ENCODE data around the gene RNFT2. TPM values are rescaled to one million over a fixed set of nuclear protein-coding genes. Genes with fewer than 3 reads are reported as not detected.
A peak's percentile ranks its signal among the peaks of the same experiment; 100 is the strongest.
"Not testable (repeated sequence)": the region's sequence is repeated elsewhere in the genome, so short reads cannot be mapped to it uniquely, and the experiment has no call there.

RNFT2 gene
- total RNA-seq, 2 donors from 2014 or later, result 4.9 to 5.7 TPM

- H3K4me1 Mint-ChIP-seq, result peaks cover 29% of the 10 kb centered on the region
- peaks cover 10% of the 10 kb centered on the region for H3K36me3 Mint-ChIP-seq (ENCODE audit: low read depth)
Measured at GRCh38 chr12:116736962-116737773, 947 bp upstream of the RNFT2 start.

GRCh38 chr12:116739381-116739887 is 1.3 kb downstream of the RNFT2 start:
- no peaks in the 10 kb centered on the region for H3K27me3 Mint-ChIP-seq
- H3K4me1 Mint-ChIP-seq, result peaks cover 23% of the 10 kb centered on the region
- no peak overlapping the region for H3K27ac Mint-ChIP-seq
- ATAC-seq (no peak), DNase-seq (no peak)
- H3K9me3 ChIP-seq (ENCODE audit: control insufficient read depth, low read length, poor library complexity, severe bottlenecking), result no peaks in the 10 kb centered on the region
- no peak overlapping the region for H3K4me3 Mint-ChIP-seq
- peaks cover 8% of the 10 kb centered on the region for H3K36me3 Mint-ChIP-seq (ENCODE audit: low read depth)

More at GRCh38 chr12:116736962-116737773, 947 bp upstream of the RNFT2 start:
- no peaks in the 10 kb centered on the region for H3K9me3 ChIP-seq (ENCODE audit: control insufficient read depth, low read length, poor library complexity, severe bottlenecking)
- Mint-ChIP-seq H3K27me3 (no peaks in the 10 kb centered on the region), H3K27ac (peak overlapping the region; percentile 93), H3K4me3 (peak overlapping the region; percentile 96)
- DNase-seq (no peak), ATAC-seq (no peak)

- ATAC-seq; DNase-seq; H3K4me3 Mint-ChIP-seq; H3K4me1 Mint-ChIP-seq; H3K27me3 Mint-ChIP-seq; H3K27ac Mint-ChIP-seq; H3K9me3 ChIP-seq (ENCODE audit: control insufficient read depth, low read length, poor library complexity, severe bottlenecking); H3K36me3 Mint-ChIP-seq (ENCODE audit: low read depth): not testable (repeated sequence)
Measured at GRCh38 chr12:116742787-116743186, 4.7 kb downstream of the RNFT2 start.

GRCh38 chr12:116744766-116745165 is 6.7 kb downstream of the RNFT2 start:
- Mint-ChIP-seq H3K36me3 (ENCODE audit: low read depth) (no peaks in the 10 kb centered on the region), H3K4me3 (no peak overlapping the region), H3K4me1 (no peaks in the 10 kb centered on the region), H3K27ac (no peak overlapping the region), H3K27me3 (no peaks in the 10 kb centered on the region)
- DNase-seq (no peak), ATAC-seq (no peak)
- H3K9me3 ChIP-seq (ENCODE audit: control insufficient read depth, low read length, poor library complexity, severe bottlenecking), result no peaks in the 10 kb centered on the region

- Mint-ChIP-seq H3K36me3 (ENCODE audit: low read depth) (no peaks in the 10 kb centered on the region), H3K4me3 (no peak overlapping the region), H3K27ac (no peak overlapping the region), H3K4me1 (no peaks in the 10 kb centered on the region), H3K27me3 (no peaks in the 10 kb centered on the region)
- H3K9me3 ChIP-seq (ENCODE audit: control insufficient read depth, low read length, poor library complexity, severe bottlenecking), result no peaks in the 10 kb centered on the region
- DNase-seq (no peak), ATAC-seq (no peak)
Measured at GRCh38 chr12:116745554-116745953, 7.4 kb downstream of the RNFT2 start.

GRCh38 chr12:116749884-116750283 is 11.8 kb downstream of the RNFT2 start:
- DNase-seq, result no peak
- Mint-ChIP-seq H3K36me3 (ENCODE audit: low read depth) (peaks cover 2% of the 10 kb centered on the region), H3K27ac (no peak overlapping the region), H3K4me3 (no peak overlapping the region), H3K4me1 (no peaks in the 10 kb centered on the region), H3K27me3 (no peaks in the 10 kb centered on the region)
- no peaks in the 10 kb centered on the region for H3K9me3 ChIP-seq (ENCODE audit: control insufficient read depth, low read length, poor library complexity, severe bottlenecking)
- no peak for ATAC-seq

- no peak overlapping the region for H3K27ac Mint-ChIP-seq
- no peaks in the 10 kb centered on the region for H3K27me3 Mint-ChIP-seq
- no peak overlapping the region for H3K4me3 Mint-ChIP-seq
- ATAC-seq (no peak), DNase-seq (no peak)
- H3K4me1 Mint-ChIP-seq, result no peaks in the 10 kb centered on the region
- H3K9me3 ChIP-seq (ENCODE audit: control insufficient read depth, low read length, poor library complexity, severe bottlenecking), result no peaks in the 10 kb centered on the region
- H3K36me3 Mint-ChIP-seq (ENCODE audit: low read depth), result peaks cover 2% of the 10 kb centered on the region
Measured at GRCh38 chr12:116750298-116750697, 12.2 kb downstream of the RNFT2 start.

- DNase-seq; H3K27ac Mint-ChIP-seq; H3K36me3 Mint-ChIP-seq (ENCODE audit: low read depth); H3K4me1 Mint-ChIP-seq; ATAC-seq; H3K9me3 ChIP-seq (ENCODE audit: control insufficient read depth, low read length, poor library complexity, severe bottlenecking); H3K27me3 Mint-ChIP-seq; H3K4me3 Mint-ChIP-seq: not testable (repeated sequence)
Measured at GRCh38 chr12:116754097-116754496, 16.0 kb downstream of the RNFT2 start.

GRCh38 chr12:116754783-116755182 is 16.7 kb downstream of the RNFT2 start:
- not testable (repeated sequence) for H3K36me3 Mint-ChIP-seq (ENCODE audit: low read depth); DNase-seq; H3K27ac Mint-ChIP-seq; H3K4me1 Mint-ChIP-seq; ATAC-seq; H3K27me3 Mint-ChIP-seq; H3K9me3 ChIP-seq (ENCODE audit: control insufficient read depth, low read length, poor library complexity, severe bottlenecking); H3K4me3 Mint-ChIP-seq

- peak; percentile 35 for ATAC-seq
- peak overlapping the region; percentile 22 for H3K4me3 Mint-ChIP-seq
- H3K27ac Mint-ChIP-seq, result no peak overlapping the region
- no peaks in the 10 kb centered on the region for H3K9me3 ChIP-seq (ENCODE audit: control insufficient read depth, low read length, poor library complexity, severe bottlenecking)
- no peaks in the 10 kb centered on the region for H3K27me3 Mint-ChIP-seq
- H3K36me3 Mint-ChIP-seq (ENCODE audit: low read depth), result peaks cover 5% of the 10 kb centered on the region
- DNase-seq, result no peak
- no peaks in the 10 kb centered on the region for H3K4me1 Mint-ChIP-seq
Measured at GRCh38 chr12:116759783-116760621, 21.9 kb downstream of the RNFT2 start.

GRCh38 chr12:116760622-116761020 is 22.5 kb downstream of the RNFT2 start:
- Mint-ChIP-seq H3K4me1 (no peaks in the 10 kb centered on the region), H3K27me3 (no peaks in the 10 kb centered on the region), H3K27ac (no peak overlapping the region), H3K36me3 (ENCODE audit: low read depth) (peaks cover 5% of the 10 kb centered on the region), H3K4me3 (no peak overlapping the region)
- ATAC-seq, result no peak
- no peaks in the 10 kb centered on the region for H3K9me3 ChIP-seq (ENCODE audit: control insufficient read depth, low read length, poor library complexity, severe bottlenecking)
- no peak for DNase-seq

GRCh38 chr12:116761499-116761898 is 23.4 kb downstream of the RNFT2 start:
- Mint-ChIP-seq H3K4me3 (no peak overlapping the region), H3K27me3 (no peaks in the 10 kb centered on the region), H3K27ac (no peak overlapping the region), H3K4me1 (no peaks in the 10 kb centered on the region), H3K36me3 (ENCODE audit: low read depth) (peaks cover 5% of the 10 kb centered on the region)
- no peaks in the 10 kb centered on the region for H3K9me3 ChIP-seq (ENCODE audit: control insufficient read depth, low read length, poor library complexity, severe bottlenecking)
- DNase-seq (no peak), ATAC-seq (no peak)

- H3K27ac Mint-ChIP-seq, result no peak overlapping the region
- no peak for ATAC-seq
- H3K4me1 Mint-ChIP-seq, result no peaks in the 10 kb centered on the region
- DNase-seq, result no peak
- peaks cover 5% of the 10 kb centered on the region for H3K36me3 Mint-ChIP-seq (ENCODE audit: low read depth)
- H3K4me3 Mint-ChIP-seq, result no peak overlapping the region
- H3K27me3 Mint-ChIP-seq, result no peaks in the 10 kb centered on the region
- no peaks in the 10 kb centered on the region for H3K9me3 ChIP-seq (ENCODE audit: control insufficient read depth, low read length, poor library complexity, severe bottlenecking)
Measured at GRCh38 chr12:116765271-116765670, 27.2 kb downstream of the RNFT2 start.

Data from T-helper 17 cell (primary cell).